Measurements from ENCODE around the gene UGP2.

GRCh38 chr2:63840785-63841253 lies 877 bp upstream of the UGP2 start:
- TF ChIP-seq EZH2 (IDR thresholded peaks at IDR 0.05; ENCODE audit: insufficient read depth, low read length) = no peak
- TF ChIP-seq, protein P1, sequence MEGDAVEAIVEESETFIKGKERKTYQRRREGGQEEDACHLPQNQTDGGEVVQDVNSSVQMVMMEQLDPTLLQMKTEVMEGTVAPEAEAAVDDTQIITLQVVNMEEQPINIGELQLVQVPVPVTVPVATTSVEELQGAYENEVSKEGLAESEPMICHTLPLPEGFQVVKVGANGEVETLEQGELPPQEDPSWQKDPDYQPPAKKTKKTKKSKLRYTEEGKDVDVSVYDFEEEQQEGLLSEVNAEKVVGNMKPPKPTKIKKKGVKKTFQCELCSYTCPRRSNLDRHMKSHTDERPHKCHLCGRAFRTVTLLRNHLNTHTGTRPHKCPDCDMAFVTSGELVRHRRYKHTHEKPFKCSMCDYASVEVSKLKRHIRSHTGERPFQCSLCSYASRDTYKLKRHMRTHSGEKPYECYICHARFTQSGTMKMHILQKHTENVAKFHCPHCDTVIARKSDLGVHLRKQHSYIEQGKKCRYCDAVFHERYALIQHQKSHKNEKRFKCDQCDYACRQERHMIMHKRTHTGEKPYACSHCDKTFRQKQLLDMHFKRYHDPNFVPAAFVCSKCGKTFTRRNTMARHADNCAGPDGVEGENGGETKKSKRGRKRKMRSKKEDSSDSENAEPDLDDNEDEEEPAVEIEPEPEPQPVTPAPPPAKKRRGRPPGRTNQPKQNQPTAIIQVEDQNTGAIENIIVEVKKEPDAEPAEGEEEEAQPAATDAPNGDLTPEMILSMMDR (IDR thresholded peaks at IDR 0.05; ENCODE audit: insufficient read depth, low read depth, low read length) = no peak
